CD4-positive, alpha-beta T cell treated with Interleukin-4 for 1 hour (primary cell): Measurements from ENCODE around the gene KLHL20.
"Not testable (repeated sequence)": the region's sequence is repeated elsewhere in the genome, so short reads cannot be mapped to it uniquely, and the experiment has no call there.

Source experiments
- DNase-seq, 2 donors: peaks; one replicate each; pipeline ENCODE4 v3.0.0-alpha.2; 2020 to 2022

KLHL20 gene

DNA sequence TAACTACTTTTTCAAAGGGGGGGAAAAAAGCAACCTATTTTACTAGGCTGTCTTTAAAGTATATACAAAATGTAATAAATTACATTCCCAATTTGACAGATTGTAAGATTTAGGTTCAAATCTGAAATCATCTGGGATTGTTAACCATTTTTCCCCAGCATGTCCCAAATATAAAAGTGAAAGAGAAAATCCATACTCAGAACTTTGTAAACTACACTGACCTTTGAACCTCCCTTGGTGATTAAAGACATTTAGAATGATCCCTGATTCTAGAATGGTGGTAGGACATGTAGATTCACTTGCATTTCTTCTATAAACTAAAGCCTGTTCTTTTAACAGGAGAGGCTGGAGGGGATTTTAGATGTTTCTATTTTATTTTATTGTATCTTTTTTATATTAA, 39.0 kb downstream of the KLHL20 start:
- DNase-seq, result no peak

DNA sequence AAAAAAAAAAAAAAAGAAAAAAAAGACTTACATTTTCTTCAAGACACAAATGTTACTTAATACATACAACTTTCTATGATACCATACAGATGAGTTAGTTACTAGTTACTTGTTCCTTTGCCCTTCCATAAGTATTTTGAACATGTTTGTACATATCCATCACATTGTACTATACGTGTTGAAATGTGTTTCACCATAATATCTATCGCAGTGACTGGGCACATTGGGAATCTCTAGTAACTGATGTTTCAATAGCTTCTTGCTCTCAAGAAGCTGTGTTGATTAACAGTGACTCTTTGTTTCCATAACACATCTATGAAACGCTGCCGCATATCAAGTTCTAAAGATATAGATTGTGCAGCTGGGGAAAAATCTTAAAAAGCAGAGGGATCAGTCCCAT, 42.9 kb downstream of the KLHL20 start:
- no peak for DNase-seq

DNA sequence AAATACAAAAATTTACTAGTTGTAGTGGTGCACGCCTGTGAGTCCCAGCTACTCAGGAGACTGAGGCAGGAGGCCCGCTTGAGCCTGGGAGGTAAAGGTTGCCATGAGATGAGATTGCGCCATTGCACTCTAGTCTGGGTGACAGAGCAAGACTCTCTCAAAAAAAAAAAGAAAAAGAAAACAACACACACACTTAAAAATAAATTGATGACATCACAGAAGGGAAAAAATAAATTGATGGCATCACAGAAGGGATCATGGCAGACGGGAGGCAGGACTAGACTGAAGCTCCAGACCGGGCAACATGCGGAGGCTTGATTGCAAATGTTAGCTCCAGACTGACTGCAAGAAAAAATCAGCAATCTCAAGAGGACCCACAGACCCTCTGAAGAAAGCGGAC, 43.3 kb downstream of the KLHL20 start:
- no peak for DNase-seq

DNA sequence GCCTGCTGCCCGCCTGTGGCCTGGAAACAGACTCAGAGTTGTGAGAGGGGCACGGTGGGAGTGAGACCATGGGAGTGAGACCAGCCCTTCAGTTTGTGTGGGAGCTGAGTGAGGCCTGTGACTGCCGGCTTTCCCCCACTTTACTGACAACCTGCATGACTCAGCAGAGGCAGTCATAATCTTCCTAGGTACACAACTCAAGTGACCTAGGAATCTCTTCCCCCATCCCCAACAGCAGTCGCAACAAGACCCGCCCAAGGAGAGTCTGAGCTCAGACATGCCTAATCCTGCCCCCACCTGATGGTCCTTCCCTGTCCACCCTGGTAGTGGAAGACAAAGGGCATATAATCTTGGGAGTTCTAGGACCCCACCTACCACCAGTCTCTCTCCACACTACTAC, 44.2 kb downstream of the KLHL20 start:
- DNase-seq, result no peak

DNA sequence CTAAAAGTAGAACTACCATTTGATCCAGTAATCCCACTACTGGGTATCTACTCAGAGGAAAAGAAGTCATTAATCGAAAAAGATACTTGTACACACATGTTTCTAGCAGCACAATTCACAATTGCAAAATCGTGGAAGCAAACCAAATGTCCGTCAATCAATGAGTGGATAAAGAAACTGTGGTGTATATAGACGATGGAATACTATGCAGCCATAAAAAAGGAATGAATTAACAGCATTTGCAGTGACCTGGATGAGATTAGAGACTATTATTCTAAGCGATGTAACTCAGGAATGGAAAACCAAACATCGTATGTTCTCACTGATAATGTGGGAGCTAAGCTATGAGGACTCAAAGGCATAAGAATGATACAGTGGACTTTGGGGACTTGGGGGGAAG, 49.5 kb downstream of the KLHL20 start:
- DNase-seq, result not testable (repeated sequence)

DNA sequence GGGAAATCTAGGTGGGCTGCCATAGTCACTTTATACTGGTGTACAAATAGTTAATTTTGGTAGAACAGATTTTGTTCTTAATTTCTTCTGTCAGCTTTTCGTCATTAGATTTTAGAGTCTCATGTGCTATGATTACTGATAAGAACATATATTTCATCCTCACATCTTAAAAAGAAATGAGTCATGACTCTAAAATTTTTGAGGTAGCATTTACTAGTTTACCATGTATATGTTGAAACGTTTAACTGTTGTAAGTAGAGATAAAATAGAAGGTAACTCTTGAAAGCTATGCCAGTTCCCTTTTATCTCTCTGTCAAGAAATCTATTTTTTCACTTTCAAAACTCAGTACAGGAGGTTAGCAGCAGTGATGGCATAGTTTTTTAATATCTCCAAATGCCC, 53.4 kb downstream of the KLHL20 start:
- no peak for DNase-seq

DNA sequence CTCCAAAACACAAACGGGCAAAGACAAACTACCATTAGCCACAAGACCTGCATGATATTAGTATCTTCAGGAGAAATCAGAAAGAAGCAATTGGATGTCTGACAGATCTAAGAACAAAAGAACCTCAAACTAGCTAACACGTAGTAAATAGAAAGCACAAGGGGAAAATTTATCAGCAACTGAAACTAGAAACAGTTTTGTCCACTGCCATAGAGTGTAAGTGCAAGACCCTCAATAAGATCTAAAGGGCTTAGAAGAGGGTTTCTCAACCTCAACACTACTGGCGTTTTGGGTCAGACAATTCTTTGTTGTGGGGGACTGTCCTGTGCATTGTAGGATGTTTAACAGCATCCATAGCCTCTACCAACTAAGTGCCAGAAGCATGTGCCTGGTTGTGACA, 54.0 kb downstream of the KLHL20 start:
- no peak for DNase-seq

DNA sequence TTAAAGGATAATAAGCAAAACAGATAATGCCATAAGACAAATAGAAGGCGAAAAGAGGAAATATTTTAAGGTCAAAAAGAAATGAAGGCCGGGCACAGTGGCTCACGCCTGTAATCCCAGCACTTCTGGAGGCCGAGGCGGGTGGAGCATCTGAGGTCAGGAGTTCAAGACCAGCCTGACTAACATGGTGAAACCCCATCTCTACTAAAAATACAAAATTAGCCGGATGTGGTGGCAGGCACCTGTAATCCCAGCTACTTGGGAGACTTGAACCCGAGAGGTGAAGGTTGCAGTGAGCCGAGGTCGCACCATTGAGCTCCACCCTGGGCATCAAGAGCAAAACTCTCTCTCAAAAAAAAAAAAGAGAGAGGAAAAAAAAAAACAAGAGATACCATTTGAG, 55.5 kb downstream of the KLHL20 start:
- not testable (repeated sequence) for DNase-seq

DNA sequence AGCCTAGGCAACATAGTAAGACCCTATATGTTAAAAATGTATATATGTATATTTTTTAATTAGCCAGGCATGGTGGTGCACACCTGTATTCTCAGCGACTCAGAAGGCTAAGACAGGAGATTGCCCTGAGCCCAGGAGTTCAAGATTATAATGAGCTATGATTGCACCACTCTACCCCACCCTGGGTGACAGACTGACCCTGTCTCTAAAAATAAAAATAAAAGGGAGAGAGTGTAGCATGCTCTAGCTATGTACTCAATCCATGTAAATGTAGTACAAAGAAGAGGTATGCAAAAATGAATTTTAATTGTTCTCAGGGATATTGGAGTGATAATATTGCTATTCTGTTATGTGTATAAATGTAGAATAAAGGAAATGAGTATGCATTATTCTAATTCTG, 56.8 kb downstream of the KLHL20 start:
- DNase-seq, result no peak

DNA sequence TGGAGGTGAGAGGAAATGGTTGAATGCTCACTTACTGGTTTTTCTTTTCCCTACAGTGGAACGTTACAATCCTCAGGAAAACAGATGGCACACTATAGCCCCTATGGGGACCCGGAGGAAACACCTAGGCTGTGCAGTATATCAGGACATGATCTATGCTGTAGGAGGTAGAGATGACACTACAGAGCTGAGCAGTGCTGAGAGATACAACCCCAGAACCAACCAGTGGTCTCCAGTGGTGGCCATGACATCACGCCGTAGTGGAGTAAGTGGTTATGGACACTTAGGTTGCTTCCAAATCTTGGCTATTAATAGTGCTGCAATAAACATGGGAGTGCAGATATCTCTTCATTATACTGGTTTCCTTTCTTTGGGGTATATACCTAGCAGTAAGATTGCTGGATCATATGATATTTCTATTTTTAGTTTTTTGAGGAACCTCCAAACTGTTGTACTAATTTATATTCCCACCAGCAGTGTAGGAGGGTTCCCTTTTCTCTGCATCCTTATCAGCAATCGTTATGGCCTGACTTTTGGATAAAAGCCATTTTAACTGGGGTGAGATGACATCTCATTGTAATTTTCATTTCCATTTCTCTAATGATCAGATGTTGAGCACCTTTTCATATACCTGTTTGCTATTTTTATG, 60.9 kb downstream of the KLHL20 start:
- DNase-seq, result no peak

DNA sequence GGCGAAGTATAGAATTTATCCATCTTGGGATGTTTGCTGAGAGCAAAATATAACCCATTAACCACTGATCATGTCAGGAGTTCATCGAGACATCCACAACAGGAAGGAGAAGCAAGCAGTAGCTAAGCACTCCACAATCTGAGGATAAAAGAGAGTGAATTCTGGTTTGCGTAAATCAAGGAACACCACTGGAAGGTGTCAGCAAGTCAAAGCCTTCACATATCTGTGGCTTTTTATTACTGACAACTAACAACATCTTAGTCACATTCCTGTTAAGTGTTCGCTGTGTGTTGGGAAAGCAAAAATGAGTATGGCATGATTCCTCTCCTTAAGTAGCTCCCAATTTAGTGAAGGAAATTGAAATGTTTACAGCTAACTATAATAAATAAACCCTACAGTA, 65.2 kb downstream of the KLHL20 start:
- DNase-seq, result no peak

DNA sequence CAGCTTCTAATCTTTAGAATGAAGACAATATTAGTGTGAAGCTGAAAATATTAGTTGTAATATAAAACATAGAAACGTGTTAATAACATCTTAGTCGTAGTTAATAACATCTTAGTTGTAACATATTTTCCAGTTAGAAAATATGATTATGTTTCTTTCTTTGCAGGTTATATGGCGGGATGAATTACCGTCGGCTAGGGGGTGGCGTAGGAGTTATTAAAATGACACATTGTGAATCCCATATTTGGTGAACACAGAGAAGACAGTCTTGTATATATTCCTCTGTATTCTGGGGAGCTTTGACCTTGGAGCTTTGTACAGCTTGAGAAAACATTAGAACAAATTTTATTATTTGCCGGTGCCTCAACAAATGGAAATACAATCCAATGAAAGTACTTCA, 70.2 kb downstream of the KLHL20 start:
- no peak for DNase-seq

DNA sequence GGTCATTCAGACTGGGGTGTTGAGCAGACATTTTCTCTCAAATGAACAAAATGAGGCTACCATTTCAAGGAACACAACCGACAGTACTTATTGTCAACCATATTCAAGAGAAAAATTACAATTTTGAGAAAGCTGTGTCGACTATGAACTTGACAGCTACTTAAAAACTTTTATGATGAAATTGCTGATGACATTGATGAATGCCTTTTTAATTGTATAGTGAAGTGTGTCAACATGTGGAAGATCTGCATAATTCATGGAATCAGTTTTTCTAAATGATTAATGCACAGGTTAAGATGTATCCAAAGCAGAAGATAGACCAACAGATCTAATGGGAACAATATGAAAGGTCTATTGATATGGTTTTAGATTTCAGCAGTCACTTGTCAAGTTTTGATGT, 75.1 kb downstream of the KLHL20 start:
- no peak for DNase-seq

DNA sequence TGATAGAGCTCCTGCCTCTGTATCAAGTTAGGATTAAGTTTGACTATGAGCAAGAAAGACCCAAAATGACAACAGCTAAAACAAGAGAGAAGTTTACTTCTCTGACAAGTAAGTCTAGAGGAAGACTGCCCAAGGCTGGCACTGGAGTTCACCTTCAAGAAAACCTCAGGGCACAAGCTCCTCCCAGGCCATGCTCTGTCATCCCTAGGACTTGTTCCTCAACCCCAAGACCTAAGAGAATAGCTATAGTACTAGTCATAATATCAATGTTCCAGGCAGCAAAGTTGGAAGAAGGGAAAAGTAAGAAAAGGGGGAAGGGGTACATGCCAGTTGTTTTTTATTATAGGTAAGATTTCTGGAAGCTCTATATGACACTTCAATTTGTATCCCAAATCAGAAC, 83.3 kb downstream of the KLHL20 start:
- DNase-seq, result no peak

DNA sequence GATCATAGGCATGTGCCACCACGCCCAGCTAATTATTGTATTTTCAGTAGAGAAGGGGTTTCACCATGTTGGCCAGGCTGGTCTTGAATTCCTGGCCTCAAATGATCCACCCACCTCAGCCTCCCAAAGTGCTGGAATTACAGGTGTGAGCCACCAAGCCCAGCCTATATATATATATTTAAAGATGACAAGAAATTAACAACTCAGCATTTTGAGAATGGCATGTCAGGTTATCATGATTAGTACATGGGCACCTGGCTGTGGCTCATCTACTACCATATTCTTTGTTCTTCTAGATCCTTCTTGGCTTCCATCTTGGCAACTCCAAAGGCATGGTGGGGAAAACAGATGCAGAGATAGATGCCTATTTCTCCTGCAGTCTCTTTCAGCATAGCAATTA, 85.2 kb downstream of the KLHL20 start:
- DNase-seq, result not testable (repeated sequence)

DNA sequence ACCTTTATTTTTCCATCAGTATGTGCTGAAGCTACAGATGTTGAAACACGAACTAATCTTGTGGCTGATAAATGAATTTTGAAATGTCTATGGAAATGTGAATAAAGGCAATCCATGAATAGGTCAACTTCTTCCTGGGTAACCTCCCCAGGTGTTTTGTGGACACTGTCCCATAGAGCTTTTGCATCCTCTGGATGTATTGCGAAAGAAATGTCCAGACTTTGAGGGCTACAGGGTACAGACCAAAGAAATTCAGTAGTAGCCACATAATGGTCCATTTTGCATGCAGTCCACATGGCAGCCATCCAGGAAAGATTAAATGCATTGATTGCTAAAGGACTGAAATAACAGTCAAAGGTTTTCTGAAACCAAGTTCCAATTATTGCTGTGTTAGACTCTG, 88.2 kb downstream of the KLHL20 start:
- DNase-seq, result no peak

DNA sequence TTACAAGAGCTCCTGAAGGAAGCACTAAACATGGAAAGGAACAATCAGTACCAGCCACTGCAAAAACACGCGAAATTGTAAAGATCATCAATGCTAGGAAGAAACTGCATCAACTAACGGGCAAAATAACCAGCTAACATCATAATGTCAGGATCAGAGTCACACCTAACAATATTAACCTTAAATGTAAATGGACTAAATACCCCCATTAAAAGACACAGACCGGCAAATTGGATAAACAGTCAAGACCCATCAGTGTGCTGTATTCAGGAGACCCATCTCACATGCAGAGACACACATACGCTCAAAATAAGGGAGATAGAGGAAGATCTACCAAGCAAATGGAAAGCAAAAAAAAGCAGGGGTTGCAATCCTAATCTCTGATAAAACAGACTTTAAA, 98.9 kb downstream of the KLHL20 start:
- not testable (repeated sequence) for DNase-seq

DNA sequence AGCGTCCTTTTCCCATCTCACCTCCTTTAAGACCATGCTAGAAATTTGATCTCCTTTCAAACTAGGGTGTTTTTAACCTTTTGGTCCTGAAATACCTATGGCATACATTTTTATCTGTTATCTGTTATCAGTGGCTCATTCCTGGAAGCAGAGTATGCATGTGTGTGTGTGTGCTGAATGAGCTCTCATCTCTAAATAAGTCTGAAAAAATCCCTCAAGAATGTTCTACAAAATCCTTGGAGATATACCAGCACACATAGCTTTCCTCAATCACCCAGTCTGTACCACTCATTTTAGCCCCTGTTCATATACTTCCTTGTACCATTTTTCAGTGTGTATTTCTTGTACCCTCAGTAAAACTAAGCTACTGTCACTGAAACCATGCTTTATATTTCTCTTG, 103.7 kb downstream of the KLHL20 start:
- no peak for DNase-seq

DNA sequence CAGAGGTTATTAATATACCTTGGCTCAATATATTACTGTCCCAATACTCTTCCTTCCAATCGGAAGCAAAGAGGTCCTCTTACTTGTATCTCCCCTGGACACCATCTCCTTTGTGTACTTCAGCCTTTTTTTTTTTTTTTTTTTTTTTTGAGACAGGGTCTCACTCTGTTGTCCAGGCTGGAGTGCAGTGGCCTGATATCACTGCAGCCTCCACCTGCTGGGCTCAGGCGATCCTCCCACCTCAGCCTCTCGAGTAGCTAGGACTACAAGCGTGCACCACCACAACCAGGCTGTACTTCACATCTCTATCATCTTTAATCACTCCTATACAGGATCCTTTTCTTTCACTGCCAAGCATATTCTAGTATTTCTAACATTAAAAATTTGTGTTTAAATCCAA, 106.9 kb downstream of the KLHL20 start:
- no peak for DNase-seq

DNA sequence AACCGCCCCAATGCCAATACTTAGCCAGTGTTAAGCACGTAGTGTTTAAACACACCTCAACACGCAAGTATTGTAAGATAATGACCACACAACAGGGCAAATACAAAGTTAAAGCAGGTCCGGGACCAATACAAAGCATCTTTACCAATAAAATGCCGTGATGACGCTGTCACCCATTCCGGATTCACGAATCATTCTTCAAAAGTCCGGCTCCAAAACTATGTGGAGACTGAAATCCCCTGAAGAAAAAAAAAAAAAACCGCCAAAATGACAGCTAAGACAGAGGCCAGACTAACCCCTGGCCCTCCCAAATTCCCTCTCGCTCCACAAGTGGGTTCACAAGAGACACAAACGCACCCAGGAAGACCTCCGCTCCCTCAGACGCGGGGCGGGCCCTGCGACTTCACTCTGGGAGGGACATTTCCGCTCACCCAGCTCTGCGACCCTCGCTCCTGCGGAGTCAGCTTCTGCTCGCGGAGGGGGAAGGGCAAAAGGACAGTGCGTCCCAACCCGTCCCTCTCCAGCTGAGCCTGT, 109.1 kb downstream of the KLHL20 start:
- no peak for DNase-seq

DNA sequence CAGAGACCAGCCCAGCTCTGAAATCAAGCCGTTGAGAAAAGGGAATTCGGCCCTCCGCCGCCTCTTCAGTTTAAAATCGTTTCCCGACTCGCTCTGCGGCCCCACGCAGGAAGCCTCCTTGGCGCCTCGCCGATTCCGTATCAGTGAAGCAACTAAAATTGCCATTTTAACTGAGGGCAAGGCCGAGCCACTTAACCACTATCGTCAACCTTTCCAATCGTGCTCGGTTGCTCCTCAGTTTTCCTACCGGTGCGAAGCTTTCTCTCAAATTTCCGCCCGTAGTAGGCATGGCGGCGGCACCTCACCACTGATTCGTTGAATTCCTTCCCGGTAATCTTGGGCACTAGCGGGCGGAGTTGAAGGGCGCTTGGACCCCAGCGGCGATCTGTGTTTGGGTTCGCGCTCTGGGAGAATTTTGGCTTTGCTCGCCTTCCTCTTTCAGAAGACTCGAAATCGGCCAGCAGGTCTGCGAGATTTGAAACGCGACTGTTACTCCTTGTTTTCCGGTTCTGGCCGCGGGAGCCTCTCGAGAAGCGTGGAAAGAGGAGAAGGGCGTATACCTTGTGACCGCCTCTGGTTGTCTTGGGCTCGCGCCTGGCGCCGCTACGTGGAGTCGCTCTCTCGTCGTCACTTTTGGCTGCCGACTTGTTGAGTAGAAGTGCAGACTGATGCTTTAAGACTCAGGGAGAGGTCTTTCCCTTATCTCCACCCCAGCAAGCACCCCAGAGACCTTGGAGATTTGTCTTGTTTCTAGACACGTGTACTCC, 109.7 kb downstream of the KLHL20 start, which contains the start of the genes CENPL and DARS2:
CENPL (minus strand) TSS at position 569 of the 767 bp plus-strand sequence. CDS start 13,584 bp downstream, outside the sequence.
DARS2 (plus strand) TSS at position 359 of the 767 bp plus-strand sequence. CDS start 557 bp downstream, outside the sequence.
- peak; percentile 93 to 94 for DNase-seq

DNA sequence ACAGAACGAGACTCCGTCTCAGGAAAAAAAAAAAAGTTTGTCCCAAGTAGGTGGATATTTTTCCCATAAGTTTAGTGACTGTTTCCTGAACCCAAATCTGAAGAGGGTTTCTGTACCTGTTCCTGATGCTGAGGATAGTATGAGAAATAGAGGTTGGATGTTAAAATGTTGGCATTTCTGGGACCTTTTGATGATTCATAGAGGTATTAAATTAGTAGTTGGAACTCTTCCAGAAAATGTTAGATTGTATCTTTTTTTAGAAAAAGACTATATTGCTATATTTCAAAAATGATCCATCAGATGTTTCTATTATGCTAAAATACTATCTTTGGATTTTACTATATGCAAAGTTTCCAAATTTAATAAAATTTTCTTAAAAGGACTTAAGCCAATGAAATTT, 112.8 kb downstream of the KLHL20 start:
- no peak for DNase-seq

DNA sequence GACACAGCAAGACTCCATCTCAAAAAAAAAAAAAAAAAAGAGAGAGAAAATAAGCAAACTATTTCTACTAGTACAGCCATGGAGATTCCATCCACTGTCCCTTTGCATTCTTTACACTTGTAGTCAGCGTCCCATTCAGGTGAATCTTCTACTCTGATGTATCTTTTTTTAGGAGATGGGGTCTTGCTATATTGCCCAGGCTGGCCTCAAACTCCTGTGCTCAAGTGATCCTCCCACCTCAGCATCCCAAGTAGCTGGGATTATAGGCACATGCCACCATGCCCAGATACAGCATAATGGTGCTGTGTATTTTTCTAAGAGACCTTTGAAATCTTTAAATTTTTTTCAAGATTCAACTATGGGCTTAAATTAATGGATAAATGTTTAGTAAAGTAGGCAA, 118.0 kb downstream of the KLHL20 start:
- no peak for DNase-seq
